ENCODE data around the gene PHIP. TPM values are rescaled to one million over a fixed set of nuclear protein-coding genes. Genes with fewer than 3 reads are reported as not detected.

The PHIP gene
- total and polyA plus RNA-seq, 9 of the 15 experiments (the other 6 are each of a cell fraction or from before 2014, with no cell fraction given), result 8.1 to 36.3 (median 16.5) TPM

DNA sequence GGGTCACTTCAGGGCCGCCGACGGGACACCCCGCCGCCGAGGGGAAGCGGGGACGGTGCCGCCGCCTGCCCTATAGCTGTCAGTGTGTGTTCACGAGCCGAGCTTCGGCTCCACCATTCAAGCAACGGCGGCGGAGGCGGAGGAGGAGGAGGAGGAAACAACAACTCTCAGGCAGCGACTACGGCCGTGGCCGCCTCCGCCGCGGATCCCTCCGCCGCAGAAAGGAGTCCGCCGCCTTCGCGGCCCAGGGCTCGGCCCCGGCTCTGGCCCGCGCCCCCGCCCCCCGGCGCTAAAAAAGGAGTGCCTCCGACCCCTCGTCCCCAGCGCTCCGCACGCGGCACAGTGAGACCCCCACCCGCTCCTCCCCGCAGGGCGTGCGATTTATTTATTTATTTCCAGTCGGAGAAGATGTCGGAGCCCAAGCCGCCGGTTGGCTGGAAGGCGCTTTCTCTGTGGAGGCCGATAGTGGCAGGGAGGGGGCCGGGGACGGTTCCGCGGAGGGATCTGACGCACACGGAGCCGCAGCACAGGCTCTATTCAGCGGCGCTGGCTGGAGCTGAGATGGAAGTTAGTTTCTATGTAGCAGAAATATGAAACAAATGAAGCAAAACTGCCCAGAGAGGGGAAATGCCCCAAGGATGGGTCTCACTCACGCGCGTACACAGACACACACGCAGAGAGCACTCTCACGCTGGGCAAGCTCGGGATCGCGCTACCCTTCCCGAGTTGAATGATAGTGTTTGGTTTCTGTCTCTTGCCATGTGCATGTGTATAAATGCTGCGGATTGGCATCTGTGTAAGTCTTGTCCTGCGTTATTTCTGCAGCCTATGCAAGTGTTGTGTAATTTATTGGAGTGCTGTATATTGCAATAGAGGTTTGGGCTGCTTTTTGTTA, at the start of gene PHIP (continued):
- TF ChIP-seq, protein P1, sequence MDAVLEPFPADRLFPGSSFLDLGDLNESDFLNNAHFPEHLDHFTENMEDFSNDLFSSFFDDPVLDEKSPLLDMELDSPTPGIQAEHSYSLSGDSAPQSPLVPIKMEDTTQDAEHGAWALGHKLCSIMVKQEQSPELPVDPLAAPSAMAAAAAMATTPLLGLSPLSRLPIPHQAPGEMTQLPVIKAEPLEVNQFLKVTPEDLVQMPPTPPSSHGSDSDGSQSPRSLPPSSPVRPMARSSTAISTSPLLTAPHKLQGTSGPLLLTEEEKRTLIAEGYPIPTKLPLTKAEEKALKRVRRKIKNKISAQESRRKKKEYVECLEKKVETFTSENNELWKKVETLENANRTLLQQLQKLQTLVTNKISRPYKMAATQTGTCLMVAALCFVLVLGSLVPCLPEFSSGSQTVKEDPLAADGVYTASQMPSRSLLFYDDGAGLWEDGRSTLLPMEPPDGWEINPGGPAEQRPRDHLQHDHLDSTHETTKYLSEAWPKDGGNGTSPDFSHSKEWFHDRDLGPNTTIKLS (IDR thresholded peaks at IDR 0.05; ENCODE audit: borderline replicate concordance, low read depth), result peak; percentile 75
- TF ChIP-seq, protein P2, sequence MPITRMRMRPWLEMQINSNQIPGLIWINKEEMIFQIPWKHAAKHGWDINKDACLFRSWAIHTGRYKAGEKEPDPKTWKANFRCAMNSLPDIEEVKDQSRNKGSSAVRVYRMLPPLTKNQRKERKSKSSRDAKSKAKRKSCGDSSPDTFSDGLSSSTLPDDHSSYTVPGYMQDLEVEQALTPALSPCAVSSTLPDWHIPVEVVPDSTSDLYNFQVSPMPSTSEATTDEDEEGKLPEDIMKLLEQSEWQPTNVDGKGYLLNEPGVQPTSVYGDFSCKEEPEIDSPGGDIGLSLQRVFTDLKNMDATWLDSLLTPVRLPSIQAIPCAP (CRISPR knock-in tag; IDR thresholded peaks at IDR 0.05; ENCODE audit: borderline replicate concordance), result no peak
- TF ChIP-seq ARID2 (IDR thresholded peaks at IDR 0.05) (no peak), RBM17 (IDR thresholded peaks at IDR 0.05; ENCODE audit: borderline replicate concordance, low read depth, low read length) (no peak), SMARCA5 (IDR thresholded peaks at IDR 0.05) (no peak), ZNF175 (CRISPR knock-in tag; IDR thresholded peaks at IDR 0.05; ENCODE audit: low read depth) (0 out of 2 replicates have a peak, but pooled peaks have one; percentile 36), FOXA1 (IDR thresholded peaks at IDR 0.05; ENCODE audit: borderline replicate concordance) (no peak), ZKSCAN1 (IDR thresholded peaks at IDR 0.05; ENCODE audit: low read depth, low read length) (peak; percentile 7; the same call in 1 of the 2 replicates), JUNB (CRISPR knock-in tag; conservative IDR thresholded peaks at IDR 0.05) (no peak), ZNF23 (CRISPR knock-in tag; IDR thresholded peaks at IDR 0.05) (no peak), EZH2 (IDR thresholded peaks at IDR 0.05; ENCODE audit: borderline replicate concordance, low read depth, low read length) (no peak), ZC3H8 (IDR thresholded peaks at IDR 0.05) (no peak), KAT2B (IDR thresholded peaks at IDR 0.05; ENCODE audit: low read depth, low read length) (no peak), ZNF436 (CRISPR knock-in tag; IDR thresholded peaks at IDR 0.05) (no peak), RBM34 (IDR thresholded peaks at IDR 0.05; ENCODE audit: borderline replicate concordance, insufficient read depth, low read length) (no peak), KLF13 (tag; IDR thresholded peaks at IDR 0.05; ENCODE audit: borderline replicate concordance, low read depth) (peak; percentile 52; the same call in 1 of the 2 replicates), RFX5 (IDR thresholded peaks at IDR 0.05; ENCODE audit: low read depth, low read length) (no peak), NR4A1 (CRISPR knock-in tag; IDR thresholded peaks at IDR 0.05) (no peak), NR4A1 (tag; IDR thresholded peaks at IDR 0.05) (0 out of 2 replicates have a peak, but pooled peaks have one; percentile 20), ZNF217 (CRISPR knock-in tag; IDR thresholded peaks at IDR 0.05) (no peak)
- TF ChIP-seq, protein P3, sequence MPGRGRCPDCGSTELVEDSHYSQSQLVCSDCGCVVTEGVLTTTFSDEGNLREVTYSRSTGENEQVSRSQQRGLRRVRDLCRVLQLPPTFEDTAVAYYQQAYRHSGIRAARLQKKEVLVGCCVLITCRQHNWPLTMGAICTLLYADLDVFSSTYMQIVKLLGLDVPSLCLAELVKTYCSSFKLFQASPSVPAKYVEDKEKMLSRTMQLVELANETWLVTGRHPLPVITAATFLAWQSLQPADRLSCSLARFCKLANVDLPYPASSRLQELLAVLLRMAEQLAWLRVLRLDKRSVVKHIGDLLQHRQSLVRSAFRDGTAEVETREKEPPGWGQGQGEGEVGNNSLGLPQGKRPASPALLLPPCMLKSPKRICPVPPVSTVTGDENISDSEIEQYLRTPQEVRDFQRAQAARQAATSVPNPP (IDR thresholded peaks at IDR 0.05; ENCODE audit: borderline replicate concordance, insufficient read depth, insufficient read length), result no peak
- TF ChIP-seq, protein P4, sequence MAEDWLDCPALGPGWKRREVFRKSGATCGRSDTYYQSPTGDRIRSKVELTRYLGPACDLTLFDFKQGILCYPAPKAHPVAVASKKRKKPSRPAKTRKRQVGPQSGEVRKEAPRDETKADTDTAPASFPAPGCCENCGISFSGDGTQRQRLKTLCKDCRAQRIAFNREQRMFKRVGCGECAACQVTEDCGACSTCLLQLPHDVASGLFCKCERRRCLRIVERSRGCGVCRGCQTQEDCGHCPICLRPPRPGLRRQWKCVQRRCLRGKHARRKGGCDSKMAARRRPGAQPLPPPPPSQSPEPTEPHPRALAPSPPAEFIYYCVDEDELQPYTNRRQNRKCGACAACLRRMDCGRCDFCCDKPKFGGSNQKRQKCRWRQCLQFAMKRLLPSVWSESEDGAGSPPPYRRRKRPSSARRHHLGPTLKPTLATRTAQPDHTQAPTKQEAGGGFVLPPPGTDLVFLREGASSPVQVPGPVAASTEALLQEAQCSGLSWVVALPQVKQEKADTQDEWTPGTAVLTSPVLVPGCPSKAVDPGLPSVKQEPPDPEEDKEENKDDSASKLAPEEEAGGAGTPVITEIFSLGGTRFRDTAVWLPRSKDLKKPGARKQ (CRISPR knock-in tag; IDR thresholded peaks at IDR 0.05), result no peak

Measured in K562 (cell line).